H9 (cell line): ENCODE results near the gene PLXNB1. TPM values are rescaled to one million over a fixed set of nuclear protein-coding genes. Genes with fewer than 3 reads are reported as not detected.

ENCODE experiments used
- DNase-seq: peaks from one replicate; pipeline ENCODE4 v3.0.0-alpha.2; 2017
- H2AFZ ChIP-seq: one replicate; pipeline ENCODE4 v1.6.1; 2013; ENCODE audit warnings: mild to moderate bottlenecking, low read length, control low read depth, moderate library complexity
- H2AK5ac ChIP-seq: 2 replicates; pipeline ENCODE4 v1.6.1; 2013; ENCODE audit warnings: low read length, control low read depth, mixed read lengths; ENCODE audit not compliant: insufficient read length
- H2BK120ac ChIP-seq: one replicate; pipeline ENCODE4 v1.6.1; 2013; ENCODE audit warnings: low read depth, mild to moderate bottlenecking, low read length, control low read depth, inconsistent platforms; ENCODE audit not compliant: poor library complexity, severe bottlenecking
- H2BK12ac ChIP-seq: 2 replicates; pipeline ENCODE4 v1.6.1; 2013; ENCODE audit warnings: low read length, control low read depth, mixed read lengths, low read depth; ENCODE audit not compliant: insufficient read length
- H2BK15ac ChIP-seq: 2 replicates; pipeline ENCODE4 v1.6.1; 2013; ENCODE audit warnings: low read depth, low read length, control low read depth
- H2BK20ac ChIP-seq: one replicate; pipeline ENCODE4 v1.6.1; 2013; ENCODE audit warnings: low read depth, mild to moderate bottlenecking, low read length, control low read depth, inconsistent platforms; ENCODE audit not compliant: poor library complexity, severe bottlenecking
- H2BK5ac ChIP-seq: 2 replicates; pipeline ENCODE4 v1.6.1; 2013; ENCODE audit warnings: low read length, control low read depth, mixed read lengths; ENCODE audit not compliant: insufficient read length
- H3K14ac ChIP-seq: 2 replicates; pipeline ENCODE4 v1.6.1; 2013; ENCODE audit warnings: low read length, control low read depth; ENCODE audit not compliant: insufficient read depth
- H3K18ac ChIP-seq: 2 replicates; pipeline ENCODE4 v1.6.1; 2013; ENCODE audit warnings: low read depth, mild to moderate bottlenecking, mixed read lengths, low read length, control low read depth; ENCODE audit not compliant: insufficient read length
- H3K23ac ChIP-seq: 2 replicates; pipeline ENCODE4 v1.6.1; 2013; ENCODE audit warnings: low read length, control low read depth, mixed read lengths, low read depth; ENCODE audit not compliant: insufficient read length
- H3K23me2 ChIP-seq: 2 replicates; pipeline ENCODE4 v1.6.1; 2013; ENCODE audit warnings: low read depth, mild to moderate bottlenecking, mixed read lengths, low read length, control low read depth; ENCODE audit not compliant: insufficient read length, poor library complexity, severe bottlenecking
- H3K27ac ChIP-seq: 2 replicates; pipeline ENCODE4 v1.5.1; 2013; ENCODE audit warnings: low read length, control low read depth, mixed read lengths, low read depth; ENCODE audit not compliant: insufficient read length
- H3K27me3 ChIP-seq: 2 replicates; pipeline ENCODE4 v1.6.1; 2013; ENCODE audit warnings: low read length, control low read depth, inconsistent platforms; ENCODE audit not compliant: insufficient read depth
- H3K4ac ChIP-seq: 2 replicates; pipeline ENCODE4 v1.6.1; 2013; ENCODE audit warnings: low read depth, mild to moderate bottlenecking, control low read depth, inconsistent platforms, low read length, moderate library complexity
- H3K4me1 ChIP-seq: 2 replicates; pipeline ENCODE4 v1.6.1; 2013; ENCODE audit warnings: low read length, control low read depth, inconsistent platforms; ENCODE audit not compliant: insufficient read depth
- H3K4me2 ChIP-seq: 2 replicates; pipeline ENCODE4 v1.6.1; 2013; ENCODE audit warnings: low read length, control low read depth, mixed read lengths; ENCODE audit not compliant: insufficient read length, insufficient read depth
- H3K56ac ChIP-seq: 2 replicates; pipeline ENCODE4 v1.6.1; 2013; ENCODE audit warnings: low read depth, mild to moderate bottlenecking, mixed read lengths, low read length, control low read depth; ENCODE audit not compliant: insufficient read length
- H3K79me1 ChIP-seq: 2 replicates; pipeline ENCODE4 v1.6.1; 2013; ENCODE audit warnings: low read depth, mild to moderate bottlenecking, moderate library complexity, low read length, control low read depth, inconsistent platforms; ENCODE audit not compliant: insufficient read depth, poor library complexity, severe bottlenecking
- H3K79me2 ChIP-seq: 2 replicates; pipeline ENCODE4 v1.6.1; 2013; ENCODE audit warnings: low read length, control low read depth, inconsistent platforms; ENCODE audit not compliant: insufficient read depth
- H3K9ac ChIP-seq: 2 replicates; pipeline ENCODE4 v1.6.1; 2013; ENCODE audit warnings: low read length, control low read depth, mixed read lengths; ENCODE audit not compliant: insufficient read length; ENCODE audit errors: extremely low read depth
- H3K9me3 ChIP-seq: one replicate; pipeline ENCODE4 v1.6.1; 2013; ENCODE audit warnings: low read depth, low read length, inconsistent platforms; ENCODE audit not compliant: control insufficient read depth
- H3T11ph ChIP-seq: one replicate; pipeline ENCODE4 v1.6.1; 2013; ENCODE audit warnings: mild to moderate bottlenecking, low read length, control low read depth, inconsistent platforms
- H4K20me1 ChIP-seq: one replicate; pipeline ENCODE4 v1.6.1; 2013; ENCODE audit not compliant: control insufficient read depth, insufficient read length, insufficient read depth
- H4K5ac ChIP-seq: 2 replicates; pipeline ENCODE4 v1.6.1; 2013; ENCODE audit warnings: low read depth, mild to moderate bottlenecking, mixed read lengths, low read length, control low read depth; ENCODE audit not compliant: insufficient read length
- H4K8ac ChIP-seq: replicated peaks from 2 replicates; pipeline ENCODE4 v1.6.1; 2013; ENCODE audit warnings: low read length, control low read depth, mixed read lengths, low read depth; ENCODE audit not compliant: insufficient read length
- H4K91ac ChIP-seq: 2 replicates; pipeline ENCODE4 v1.6.1; 2013; ENCODE audit warnings: low read depth, mild to moderate bottlenecking, moderate library complexity, mixed read lengths, low read length, control low read depth; ENCODE audit not compliant: insufficient read length
- H3K27ac Mint-ChIP-seq, 3 experiments: 2 replicates in 2 of 3; 3 replicates in 1 of 3; pipeline ENCODE4 v1.8.0; 2020 to 2021; ENCODE audit warnings: mixed read lengths in 3 of 3, mild to moderate bottlenecking in 1 of 3, moderate library complexity in 1 of 3
- H3K27me3 Mint-ChIP-seq: 2 replicates; pipeline ENCODE4 v1.8.0; 2021; ENCODE audit warnings: low read depth, mild to moderate bottlenecking, moderate library complexity, mixed read lengths
- H3K36me3 Mint-ChIP-seq, 3 experiments: 2 replicates in 2 of 3; 3 replicates in 1 of 3; pipeline ENCODE4 v1.8.0; 2020 to 2021; ENCODE audit warnings: low read depth in 3 of 3, mixed read lengths in 3 of 3; ENCODE audit not compliant: insufficient read depth in 1 of 3
- H3K4me1 Mint-ChIP-seq, 2 experiments: 2 replicates each; pipeline ENCODE4 v1.8.0; 2020; ENCODE audit warnings: mixed read lengths in 2 of 2
- H3K4me3 Mint-ChIP-seq, 2 experiments: 2 replicates in 1 of 2; 3 replicates in 1 of 2; pipeline ENCODE4 v1.8.0; 2020 to 2021; ENCODE audit warnings: mild to moderate bottlenecking in 2 of 2, mixed read lengths in 2 of 2, moderate library complexity in 1 of 2
- H3K9me3 Mint-ChIP-seq, 2 experiments: 2 replicates in 1 of 2; 3 replicates in 1 of 2; pipeline ENCODE4 v1.8.0; 2020; ENCODE audit warnings: mild to moderate bottlenecking in 2 of 2, mixed read lengths in 2 of 2, moderate library complexity in 1 of 2
- WGBS: extraction: QIAGEN DNeasy Blood & Tissue Kit; methylation state at CpG from one replicate; pipeline ENCODE4 v1.1.7; 2013; ENCODE audit warnings: missing lambda C conversion rate, low lambda C conversion rate, mixed read lengths; ENCODE audit not compliant: insufficient read length; ENCODE audit errors: extremely low coverage; 5-methylcytosine and 5-hydroxymethylcytosine counted together
- total RNA-seq: library from RNA; stranded (reverse); gene quantifications from 2 replicates; pipeline ENCODE4 v1.2.1, GENCODE V29; 2021
- TF ChIP-seq, protein P1 (sequence below): fragments of 200-600 bp; sonication (generic); conservative IDR thresholded peaks from 3 replicates; pipeline ENCODE4 v1.8.0; 2021; ENCODE audit warnings: antibody characterized with exemption, mild to moderate bottlenecking

Gene PLXNB1
- total RNA-seq, 1 experiment from 2014 or later: 184 TPM

DNA sequence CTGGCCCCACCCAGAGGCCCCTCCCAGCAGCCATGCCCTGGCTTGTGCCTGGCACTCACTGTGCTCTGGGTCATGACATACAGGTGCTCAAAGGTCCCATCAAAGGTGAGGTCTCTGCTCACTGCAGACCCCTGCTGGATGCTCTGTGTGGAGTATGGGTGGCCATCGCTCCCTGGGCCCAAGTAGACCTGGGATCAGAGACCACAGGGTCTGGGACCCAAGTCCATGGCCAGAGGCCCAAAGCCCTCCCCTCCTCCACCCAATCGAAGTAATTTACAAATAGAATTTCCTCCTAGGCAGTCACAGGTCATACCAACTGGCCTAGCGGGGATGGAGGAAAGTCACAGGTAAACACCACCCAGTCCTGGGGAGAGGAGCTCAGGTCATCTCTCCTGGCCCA, 7.6 kb downstream of the PLXNB1 start:
- no peak overlapping the region for H3K9ac ChIP-seq
- peaks cover 22% of the 10 kb centered on the region; the same call in 1 of the 2 replicates for H3K79me2 ChIP-seq
- Mint-ChIP-seq H3K4me1 (peaks cover 19 to 22% of the 10 kb centered on the region in 2 experiments), H3K27me3 (no peaks in the 10 kb centered on the region), H3K9me3 (no peaks in the 10 kb centered on the region), H3K36me3 (peaks cover 27 to 61% (median 58%) of the 10 kb centered on the region in 3 experiments; a peak in 6 of 7 replicates), H3K4me3 (no peak overlapping the region), H3K27ac (no peak overlapping the region)
- H2BK120ac ChIP-seq: no peak overlapping the region
- no peak overlapping the region for H4K91ac ChIP-seq
- no peak overlapping the region for H2BK20ac ChIP-seq
- no peak overlapping the region for H3K18ac ChIP-seq
- H2BK12ac ChIP-seq: no peak overlapping the region
- H2AFZ ChIP-seq: no peak overlapping the region
- H3T11ph ChIP-seq: no peak overlapping the region
- H3K79me1 ChIP-seq: no peaks in the 10 kb centered on the region
- peak; percentile 42 for DNase-seq
- no peak overlapping the region for H3K23ac ChIP-seq
- no peak overlapping the region for H2BK5ac ChIP-seq
- no peak overlapping the region for H4K5ac ChIP-seq
- no peak overlapping the region for H2BK15ac ChIP-seq
- no peaks in the 10 kb centered on the region for H3K23me2 ChIP-seq
- no peak overlapping the region for H3K4me2 ChIP-seq
- no peaks in the 10 kb centered on the region for H3K27me3 ChIP-seq
- H3K4me1 ChIP-seq: peaks cover 2% of the 10 kb centered on the region; the same call in 1 of the 2 replicates
- H3K27ac ChIP-seq: no peak overlapping the region
- no peaks in the 10 kb centered on the region for H3K9me3 ChIP-seq
- TF ChIP-seq, protein P1, sequence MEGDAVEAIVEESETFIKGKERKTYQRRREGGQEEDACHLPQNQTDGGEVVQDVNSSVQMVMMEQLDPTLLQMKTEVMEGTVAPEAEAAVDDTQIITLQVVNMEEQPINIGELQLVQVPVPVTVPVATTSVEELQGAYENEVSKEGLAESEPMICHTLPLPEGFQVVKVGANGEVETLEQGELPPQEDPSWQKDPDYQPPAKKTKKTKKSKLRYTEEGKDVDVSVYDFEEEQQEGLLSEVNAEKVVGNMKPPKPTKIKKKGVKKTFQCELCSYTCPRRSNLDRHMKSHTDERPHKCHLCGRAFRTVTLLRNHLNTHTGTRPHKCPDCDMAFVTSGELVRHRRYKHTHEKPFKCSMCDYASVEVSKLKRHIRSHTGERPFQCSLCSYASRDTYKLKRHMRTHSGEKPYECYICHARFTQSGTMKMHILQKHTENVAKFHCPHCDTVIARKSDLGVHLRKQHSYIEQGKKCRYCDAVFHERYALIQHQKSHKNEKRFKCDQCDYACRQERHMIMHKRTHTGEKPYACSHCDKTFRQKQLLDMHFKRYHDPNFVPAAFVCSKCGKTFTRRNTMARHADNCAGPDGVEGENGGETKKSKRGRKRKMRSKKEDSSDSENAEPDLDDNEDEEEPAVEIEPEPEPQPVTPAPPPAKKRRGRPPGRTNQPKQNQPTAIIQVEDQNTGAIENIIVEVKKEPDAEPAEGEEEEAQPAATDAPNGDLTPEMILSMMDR: peak; percentile 45; the same call in 2 of the 3 replicates
- WGBS: no CpG with 5 or more reads among the region's 3 CpGs
- H2AK5ac ChIP-seq: no peak overlapping the region
- H4K20me1 ChIP-seq: no peaks in the 10 kb centered on the region
- no peak overlapping the region for H3K56ac ChIP-seq
- no peak overlapping the region for H3K14ac ChIP-seq
- H4K8ac ChIP-seq: no peak overlapping the region
- no peak overlapping the region for H3K4ac ChIP-seq
